Right lobe of liver (tissue), 4 donors: ENCODE measurements around the gene GIMAP7.

Experiments used
- CTCF ChIP-seq, 4 donors: fragments of 200-600 bp in 3 of 4; fragments of 450-650 bp in 1 of 4; IDR thresholded peaks; one replicate each; pipeline versions ENCODE4 v1.5.1 to v1.8.0; 2016 to 2022; ENCODE audit warnings: antibody characterized with exemption in 4 of 4, mild to moderate bottlenecking in 2 of 4
- POLR2A ChIP-seq: fragments of 450-650 bp; IDR thresholded peaks from one replicate; pipeline ENCODE4 v1.6.1; 2017; ENCODE audit warnings: antibody characterized with exemption, mild to moderate bottlenecking
- donor health status: DM: no; HTN: no; CAD: no.
- donor health status: DM: no; HTN: no; CAD: no.
- donor health status: DM: no; HTN: yes; CAD: no.

DNA sequence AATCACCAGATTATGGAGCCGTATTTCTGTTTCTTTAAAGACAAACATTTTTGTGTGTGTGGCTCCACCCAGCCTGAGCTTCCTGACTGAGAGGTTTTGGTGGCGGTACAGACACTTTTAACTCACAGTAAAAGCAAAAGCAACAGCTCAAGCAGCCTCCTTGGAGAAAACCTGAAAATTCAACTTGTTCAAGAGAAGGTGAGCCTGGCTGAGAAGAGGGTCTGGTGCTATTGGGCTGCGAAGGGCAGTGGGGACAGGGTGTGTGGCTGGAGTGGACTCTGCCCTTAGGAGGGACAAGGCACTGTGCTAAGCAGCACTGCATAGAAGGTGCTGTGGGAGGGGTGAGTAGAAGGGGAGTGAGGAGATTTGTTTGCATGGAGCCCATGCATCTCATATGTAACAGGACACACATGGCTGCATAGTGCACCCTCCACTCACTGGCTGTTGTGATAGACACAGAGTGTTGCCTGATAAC, at the start of gene GIMAP7:
- no peak for TF ChIP-seq CTCF (IDR thresholded peaks at IDR 0.05)
- TF ChIP-seq POLR2A: no peak
